Measurements from ENCODE around the gene MTTP. TPM values are rescaled to one million over a fixed set of nuclear protein-coding genes. Genes with fewer than 3 reads are reported as not detected.

The MTTP gene
- total and polyA plus RNA-seq, 11 donors: 0.44 to 5.0 (median 2.2) TPM

DNA sequence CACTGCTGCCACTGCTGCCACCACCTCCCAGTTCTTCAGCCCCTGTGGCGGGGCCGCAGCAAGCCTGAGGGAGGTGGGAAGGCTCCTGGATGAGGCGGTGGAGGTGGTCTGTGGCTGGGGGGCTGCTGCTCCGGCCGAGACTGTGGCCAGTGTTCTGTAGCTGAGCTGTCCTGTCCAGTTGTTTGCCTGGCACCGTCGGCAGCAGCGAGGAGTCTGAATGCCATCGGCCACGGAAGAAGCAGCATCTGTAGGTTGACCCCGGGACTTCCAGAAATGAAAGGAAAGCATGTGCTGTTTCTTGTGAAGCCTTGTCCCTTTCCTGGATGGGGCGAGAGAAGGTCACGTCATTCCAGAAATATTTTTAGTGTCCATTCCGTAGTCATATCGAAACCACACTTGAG lies 79.7 kb downstream of the MTTP start:
- Histone ChIP-seq H3K27ac (peak overlapping the region in 3 of 12 donors; percentile 29 to 70 (median 62)), H3K9me3 (no peaks in the 10 kb centered on the region), H3K36me3 (no peaks in the 10 kb centered on the region), H3K4me3 (no peak overlapping the region), H3K27me3 (no peaks in the 10 kb centered on the region), H3K4me1 (peaks cover 0 to 32% (median 5%) of the 10 kb centered on the region in 12 donors)
- no peak for ATAC-seq
- no peak for DNase-seq
- intact Hi-C loops (cut with DNase I): no loop called here
- WGBS, 4 donors: 66 to 74% (median 70%) methylated on average over 15 of the region's 15 CpGs
- TF ChIP-seq, protein P1, sequence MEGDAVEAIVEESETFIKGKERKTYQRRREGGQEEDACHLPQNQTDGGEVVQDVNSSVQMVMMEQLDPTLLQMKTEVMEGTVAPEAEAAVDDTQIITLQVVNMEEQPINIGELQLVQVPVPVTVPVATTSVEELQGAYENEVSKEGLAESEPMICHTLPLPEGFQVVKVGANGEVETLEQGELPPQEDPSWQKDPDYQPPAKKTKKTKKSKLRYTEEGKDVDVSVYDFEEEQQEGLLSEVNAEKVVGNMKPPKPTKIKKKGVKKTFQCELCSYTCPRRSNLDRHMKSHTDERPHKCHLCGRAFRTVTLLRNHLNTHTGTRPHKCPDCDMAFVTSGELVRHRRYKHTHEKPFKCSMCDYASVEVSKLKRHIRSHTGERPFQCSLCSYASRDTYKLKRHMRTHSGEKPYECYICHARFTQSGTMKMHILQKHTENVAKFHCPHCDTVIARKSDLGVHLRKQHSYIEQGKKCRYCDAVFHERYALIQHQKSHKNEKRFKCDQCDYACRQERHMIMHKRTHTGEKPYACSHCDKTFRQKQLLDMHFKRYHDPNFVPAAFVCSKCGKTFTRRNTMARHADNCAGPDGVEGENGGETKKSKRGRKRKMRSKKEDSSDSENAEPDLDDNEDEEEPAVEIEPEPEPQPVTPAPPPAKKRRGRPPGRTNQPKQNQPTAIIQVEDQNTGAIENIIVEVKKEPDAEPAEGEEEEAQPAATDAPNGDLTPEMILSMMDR (IDR thresholded peaks at IDR 0.05): no peak
- no peak for TF ChIP-seq POLR2A (IDR thresholded peaks at IDR 0.05)

DNA sequence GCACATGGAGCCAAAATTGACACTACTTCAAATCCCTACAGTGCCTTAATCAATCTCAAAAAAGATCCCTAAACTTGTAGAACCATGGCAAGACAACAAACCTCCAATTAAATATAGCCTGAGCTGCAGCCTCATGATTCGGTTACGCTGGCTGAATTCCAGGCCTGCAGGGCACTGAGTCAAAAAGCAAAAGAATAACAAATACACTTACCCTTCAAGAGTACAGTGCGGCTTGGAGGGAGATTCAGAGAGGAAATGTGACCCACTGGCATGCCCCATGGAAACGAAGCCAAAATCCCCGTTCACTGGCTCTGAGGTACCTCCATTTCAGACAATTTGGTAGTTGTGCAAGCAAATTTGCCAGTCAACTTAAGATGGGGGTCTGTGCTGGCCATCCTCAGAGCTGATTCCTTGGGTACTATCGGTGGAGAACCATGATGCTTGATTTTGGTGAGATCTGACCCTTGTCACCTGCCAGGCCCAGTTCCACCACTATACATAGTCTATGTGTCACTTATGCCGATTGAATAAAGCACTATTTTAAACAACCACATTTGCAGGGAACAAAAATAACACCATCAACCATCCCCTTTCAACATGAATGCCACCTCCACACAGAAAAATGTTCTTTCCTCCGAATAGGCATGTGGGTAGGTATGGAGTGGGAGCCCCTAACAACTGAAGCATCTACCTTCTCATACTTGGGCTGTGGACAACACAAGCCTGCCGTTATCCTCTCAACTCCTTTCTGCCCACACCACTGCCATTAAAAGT lies 80.9 kb downstream of the MTTP start:
- peak; percentile 53 to 68 (median 59) for DNase-seq
- Histone ChIP-seq H3K27me3 (no peaks in the 10 kb centered on the region), H3K9me3 (no peaks in the 10 kb centered on the region), H3K27ac (peak overlapping the region in 11 of 12 donors; percentile 8 to 73 (median 56)), H3K4me3 (no peak overlapping the region), H3K36me3 (no peaks in the 10 kb centered on the region), H3K4me1 (peaks cover 0 to 32% (median 5%) of the 10 kb centered on the region in 12 donors)
- ATAC-seq: peak; percentile 62 to 82 (median 72)
- WGBS, 4 donors: 45 to 52% (median 48%) methylated on average over 9 of the region's 9 CpGs
- TF ChIP-seq, protein P1 (IDR thresholded peaks at IDR 0.05): no peak
- TF ChIP-seq POLR2A (IDR thresholded peaks at IDR 0.05): no peak
- intact Hi-C loops (cut with DNase I): loop anchor here in 2 of 10 donors (5.0 kb wide), 1 partner anchor 93 kb away; the partner anchor contains the start of gene TRMT10A (in 2 of the 2)

DNA sequence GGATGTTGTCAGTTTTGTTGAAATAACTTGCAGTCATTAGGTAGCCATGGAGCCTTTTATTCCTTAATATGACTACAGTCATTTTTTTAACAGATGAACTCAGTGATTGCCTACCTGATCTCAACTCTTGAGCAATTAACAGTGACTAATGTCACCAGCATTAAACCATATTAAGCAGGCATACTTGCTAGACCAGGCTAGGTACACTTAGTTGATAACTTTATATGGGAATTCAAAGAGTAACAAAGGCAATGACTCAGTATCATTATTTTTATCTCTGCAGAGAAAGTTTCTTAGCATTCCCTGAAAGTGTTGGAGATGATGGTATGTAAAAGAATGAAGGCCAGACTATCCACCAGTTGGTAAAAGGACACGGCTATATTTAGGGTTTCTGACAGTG lies 83.2 kb downstream of the MTTP start, which contains the start of gene C4orf54:
Gene C4orf54, minus strand, starts transcription at position 31 of the 400 bp plus-strand sequence. CDS start 3,180 bp downstream, outside the sequence.
- H3K4me1 ChIP-seq: peaks cover 0 to 35% (median 5%) of the 10 kb centered on the region in 12 donors
- DNase-seq (no peak), ATAC-seq (peak in 1 of 4 donors; percentile 30)
- intact Hi-C loops (cut with DNase I): loop anchor here in 2 of 10 donors (5.0 kb wide), 1 partner anchor 95 kb away; the partner anchor contains the start of gene TRMT10A (in 2 of the 2)
- H3K36me3 ChIP-seq: no peaks in the 10 kb centered on the region
- WGBS, 4 donors: 47 to 70% (median 49%) methylated on average over 1 of the region's 1 CpG
- H3K4me3 ChIP-seq: no peak within 1 kb of the TSS
- no peaks in the 10 kb centered on the region for H3K27me3 ChIP-seq
- H3K9me3 ChIP-seq: no peaks in the 10 kb centered on the region
- peak within 1 kb of the TSS in 10 of 12 donors; percentile 22 to 71 (median 41) for H3K27ac ChIP-seq
- TF ChIP-seq POLR2A (IDR thresholded peaks at IDR 0.05): no peak
- TF ChIP-seq, protein P1 (IDR thresholded peaks at IDR 0.05): no peak

DNA sequence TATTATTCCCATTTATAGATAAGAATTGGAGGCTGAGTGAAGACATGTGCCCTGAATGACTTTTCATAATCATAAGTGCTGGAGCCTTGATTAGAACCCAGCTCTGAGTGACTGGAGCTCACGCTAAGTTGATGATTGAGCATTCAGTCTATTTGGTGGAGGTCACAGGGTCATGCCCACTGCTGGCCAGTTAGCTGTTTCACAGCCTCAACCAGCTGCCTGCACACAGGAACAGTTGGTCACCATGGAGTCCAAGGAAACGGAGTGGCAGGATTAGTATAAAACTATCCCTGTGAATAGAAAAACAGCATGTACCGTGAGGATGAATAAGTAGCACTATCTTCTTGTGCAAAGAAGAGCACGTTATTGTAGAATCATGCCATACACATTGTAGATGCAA lies 84.0 kb downstream of the MTTP start:
- ATAC-seq (no peak), DNase-seq (no peak)
- H3K4me1 ChIP-seq: peaks cover 0 to 35% (median 5%) of the 10 kb centered on the region in 12 donors
- no peaks in the 10 kb centered on the region for H3K36me3 ChIP-seq
- H3K9me3 ChIP-seq: no peaks in the 10 kb centered on the region
- peak overlapping the region in 9 of 12 donors; percentile 19 to 71 (median 37) for H3K27ac ChIP-seq
- no peaks in the 10 kb centered on the region for H3K27me3 ChIP-seq
- WGBS, 4 donors: 54 to 69% (median 67%) methylated on average over 4 of the region's 4 CpGs
- no peak overlapping the region for H3K4me3 ChIP-seq
- no peak for TF ChIP-seq POLR2A (IDR thresholded peaks at IDR 0.05)
- TF ChIP-seq, protein P1 (IDR thresholded peaks at IDR 0.05): no peak
- intact Hi-C loops (cut with DNase I): loop anchor here in 2 of 10 donors (5.0 kb wide), 1 partner anchor 96 kb away; the partner anchor contains the start of gene TRMT10A (in 2 of the 2)

Measured in heart left ventricle (tissue), 16 donors.